Large intestine (tissue), 3 donors: ENCODE results near the gene CYP2B6. TPM values are rescaled to one million over a fixed set of nuclear protein-coding genes. Genes with fewer than 3 reads are reported as not detected.
"Not testable (repeated sequence)": the region's sequence is repeated elsewhere in the genome, so short reads cannot be mapped to it uniquely, and the experiment has no call there.

Experiments
- DNase-seq, 2 donors: peaks; one replicate each; pipeline versions ENCODE4 v3.0.0 to v3.0.0-alpha.2; 2013
- H3K27ac ChIP-seq: one replicate; pipeline ENCODE4 v1.5.1; 2013; ENCODE audit warnings: low read length
- H3K27me3 ChIP-seq: 2 replicates; pipeline ENCODE4 v1.6.1; 2013; ENCODE audit warnings: low read length; ENCODE audit not compliant: control insufficient read depth, insufficient read depth
- H3K36me3 ChIP-seq: 2 replicates; pipeline ENCODE4 v1.6.1; 2013; ENCODE audit warnings: low read length; ENCODE audit not compliant: control insufficient read depth, insufficient read depth
- H3K4me1 ChIP-seq: one replicate; pipeline ENCODE4 v1.6.1; 2013; ENCODE audit warnings: low read length; ENCODE audit not compliant: control insufficient read depth, insufficient read depth
- H3K4me3 ChIP-seq: one replicate; pipeline ENCODE4 v1.5.1; 2013; ENCODE audit warnings: low read length
- H3K9me3 ChIP-seq: one replicate; pipeline ENCODE4 v1.6.1; 2013; ENCODE audit warnings: mild to moderate bottlenecking, low read depth, low read length, moderate library complexity; ENCODE audit not compliant: control insufficient read depth
- WGBS: methylation state at CpG from one replicate; pipeline ENCODE4 v1.1.5; 2013; ENCODE audit warnings: low lambda C conversion rate; ENCODE audit not compliant: insufficient coverage; 5-methylcytosine and 5-hydroxymethylcytosine counted together
- polyA plus RNA-seq: library from polyadenylated mRNA; unstranded; fragments of 120-200 nt; gene quantifications from one replicate; pipeline ENCODE4 v1.2.1, GENCODE V29; 2013

Gene CYP2B6
- polyA plus RNA-seq, 1 donor = 5.3 TPM

DNA sequence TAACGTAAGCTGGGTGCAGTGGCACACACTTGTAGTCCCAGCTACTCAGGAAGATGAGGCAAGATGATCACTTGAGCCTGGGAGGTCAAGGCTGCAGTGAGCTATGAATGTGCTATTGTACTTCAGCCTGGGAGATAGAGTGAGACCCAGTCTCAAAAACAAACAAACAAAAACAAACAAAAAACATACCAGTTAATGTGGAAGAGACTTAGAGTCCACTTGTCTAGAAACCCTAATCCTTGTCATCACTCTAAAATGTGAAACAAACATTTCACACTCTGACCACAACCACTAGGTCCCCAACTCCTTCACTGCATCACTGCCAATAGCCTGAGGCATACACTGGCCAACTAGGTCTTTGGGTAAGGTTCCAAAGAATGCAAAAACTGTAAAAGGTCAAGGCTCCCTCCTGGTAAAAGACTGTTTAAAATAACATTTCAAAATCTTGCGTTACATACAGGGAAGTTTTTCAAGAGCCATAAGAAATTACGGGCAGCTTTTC lies 28.6 kb upstream of the CYP2B6 start:
- Histone ChIP-seq H3K27ac (no peak overlapping the region), H3K36me3 (no peaks in the 10 kb centered on the region), H3K9me3 (peaks cover 4% of the 10 kb centered on the region), H3K4me3 (no peak overlapping the region), H3K27me3 (no peaks in the 10 kb centered on the region), H3K4me1 (no peaks in the 10 kb centered on the region)
- WGBS = 83% methylated on average over 2 of the region's 3 CpGs
- no peak for DNase-seq

DNA sequence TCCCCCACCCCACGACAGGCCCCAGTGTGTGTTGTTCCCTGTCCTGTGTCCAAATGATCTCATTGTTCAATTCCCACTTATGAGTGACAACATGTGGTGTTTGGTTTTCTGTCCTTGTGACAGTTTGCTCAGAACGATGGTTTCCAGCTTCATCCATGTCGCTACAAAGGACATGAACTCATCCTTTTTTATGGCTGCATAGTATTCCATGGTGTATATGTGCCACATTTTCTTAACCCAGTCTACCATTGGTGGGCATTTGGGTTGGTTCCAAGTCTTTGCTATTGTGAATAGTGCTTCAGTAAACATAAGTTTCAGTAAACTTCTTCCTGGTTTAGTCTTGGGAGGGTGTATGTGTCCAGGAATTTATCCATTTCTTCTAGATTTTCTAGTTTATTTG lies 26.7 kb upstream of the CYP2B6 start:
- no CpG with 5 or more reads among the region's 3 CpGs for WGBS
- DNase-seq, H3K4me3 ChIP-seq, H3K27me3 ChIP-seq, H3K4me1 ChIP-seq, H3K9me3 ChIP-seq, H3K27ac ChIP-seq, H3K36me3 ChIP-seq: not testable (repeated sequence)

GRCh38 chr19:40965351-40965750 lies 25.7 kb upstream of the CYP2B6 start:
- H3K27me3 ChIP-seq, H3K36me3 ChIP-seq, H3K4me3 ChIP-seq, DNase-seq, H3K9me3 ChIP-seq, H3K4me1 ChIP-seq, H3K27ac ChIP-seq: not testable (repeated sequence)
- WGBS = no CpG with 5 or more reads among the region's 35 CpGs

DNA sequence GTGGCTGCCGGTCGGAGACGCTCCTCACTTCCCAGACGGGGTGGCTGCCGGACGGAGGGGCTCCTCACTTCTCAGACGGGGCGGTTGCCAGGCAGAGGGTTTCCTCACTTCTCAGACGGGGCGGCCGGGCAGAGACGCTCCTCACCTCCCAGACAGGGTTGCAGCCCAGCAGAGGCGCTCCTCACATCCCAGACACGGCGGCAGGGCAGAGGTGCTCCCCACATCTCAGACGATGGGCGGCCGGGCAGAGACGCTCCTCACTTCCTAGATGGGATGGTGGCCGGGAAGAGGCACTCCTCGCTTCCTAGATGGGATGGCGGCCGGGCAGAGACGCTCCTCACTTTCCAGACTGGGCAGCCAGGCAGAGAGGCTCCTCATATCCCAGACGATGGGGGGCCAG lies 24.5 kb upstream of the CYP2B6 start:
- not testable (repeated sequence) for DNase-seq, H3K4me1 ChIP-seq, H3K36me3 ChIP-seq, H3K9me3 ChIP-seq, H3K27ac ChIP-seq, H3K4me3 ChIP-seq, H3K27me3 ChIP-seq
- no CpG with 5 or more reads among the region's 25 CpGs for WGBS

GRCh38 chr19:40968065-40968464 lies 23.0 kb upstream of the CYP2B6 start:
- not testable (repeated sequence) for H3K4me3 ChIP-seq, DNase-seq, H3K27ac ChIP-seq, H3K27me3 ChIP-seq, H3K36me3 ChIP-seq, H3K4me1 ChIP-seq, H3K9me3 ChIP-seq
- WGBS = no CpG with 5 or more reads among the region's 3 CpGs

- H3K4me1 ChIP-seq, H3K36me3 ChIP-seq, H3K4me3 ChIP-seq, H3K27me3 ChIP-seq, H3K9me3 ChIP-seq, H3K27ac ChIP-seq, DNase-seq: not testable (repeated sequence)
- no CpG with 5 or more reads among the region's 4 CpGs for WGBS
Measured at GRCh38 chr19:40969721-40970120, 21.4 kb upstream of the CYP2B6 start.

GRCh38 chr19:40970396-40971345 lies 20.4 kb upstream of the CYP2B6 start:
- not testable (repeated sequence) for H3K9me3 ChIP-seq, H3K27me3 ChIP-seq, H3K4me3 ChIP-seq, DNase-seq, H3K36me3 ChIP-seq, H3K4me1 ChIP-seq, H3K27ac ChIP-seq
- 90% methylated on average over 2 of the region's 6 CpGs for WGBS

GRCh38 chr19:40974633-40975037 lies 16.4 kb upstream of the CYP2B6 start:
- Histone ChIP-seq H3K36me3 (no peaks in the 10 kb centered on the region), H3K9me3 (peaks cover 5% of the 10 kb centered on the region), H3K27me3 (no peaks in the 10 kb centered on the region), H3K27ac (no peak overlapping the region), H3K4me3 (no peak overlapping the region), H3K4me1 (peaks cover 4% of the 10 kb centered on the region)
- DNase-seq = peak; percentile 61 to 71
- WGBS = 0% methylated on average over 1 of the region's 4 CpGs

DNA sequence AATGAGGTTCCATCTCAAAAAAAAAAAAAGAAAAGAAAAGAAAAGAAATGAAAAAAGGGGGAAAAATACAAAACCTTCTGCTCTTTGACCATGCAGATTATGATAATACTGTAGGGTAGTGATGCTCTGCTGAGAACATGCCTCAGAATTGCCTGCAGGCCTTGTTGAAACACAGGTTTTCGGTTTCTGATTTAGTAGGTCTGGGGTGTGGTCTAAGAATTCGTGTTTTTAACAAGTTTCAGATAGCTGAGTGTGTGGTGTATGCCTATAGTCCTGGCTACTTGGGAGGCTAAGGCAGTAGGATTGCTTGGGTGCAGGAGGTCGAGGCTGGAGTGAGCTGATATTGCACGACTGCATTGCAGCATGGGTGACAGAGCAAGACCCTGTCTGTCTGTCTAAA lies 14.9 kb upstream of the CYP2B6 start:
- no peak for DNase-seq
- Histone ChIP-seq H3K36me3 (no peaks in the 10 kb centered on the region), H3K9me3 (peaks cover 5% of the 10 kb centered on the region), H3K4me3 (no peak overlapping the region), H3K27ac (no peak overlapping the region), H3K27me3 (no peaks in the 10 kb centered on the region), H3K4me1 (peaks cover 17% of the 10 kb centered on the region)
- WGBS = no CpG with 5 or more reads among the region's 4 CpGs

- Histone ChIP-seq H3K27me3 (no peaks in the 10 kb centered on the region), H3K9me3 (peaks cover 5% of the 10 kb centered on the region), H3K4me3 (no peak overlapping the region), H3K27ac (no peak overlapping the region), H3K36me3 (no peaks in the 10 kb centered on the region), H3K4me1 (peaks cover 21% of the 10 kb centered on the region)
- 100% methylated on average over 2 of the region's 4 CpGs for WGBS
- no peak for DNase-seq
Measured at GRCh38 chr19:40976724-40977123, 14.4 kb upstream of the CYP2B6 start.

- Histone ChIP-seq H3K4me1 (peaks cover 35% of the 10 kb centered on the region), H3K27ac (peak overlapping the region; percentile 94)
- H3K27me3 ChIP-seq, H3K9me3 ChIP-seq, H3K36me3 ChIP-seq, H3K4me3 ChIP-seq: not testable (repeated sequence)
- WGBS = no CpG with 5 or more reads among the region's 4 CpGs
- DNase-seq = peak in 1 of 2 donors; percentile 78
Measured at GRCh38 chr19:40979759-40980158, 11.3 kb upstream of the CYP2B6 start.
